HL-60 (cell line): ENCODE results near the gene C2orf92.

ENCODE experiments used
- DNase-seq, 2 experiments: peaks; one replicate each; pipeline ENCODE4 v3.0.0-alpha.2; 2010 to 2020; ENCODE audit warnings: low read depth in 1 of 2, low spot score in 1 of 2
- H3K27ac ChIP-seq: fragments of 250-450 bp; sonication (Bioruptor Pico); replicated peaks from 2 replicates; pipeline ENCODE4 v1.5.1; 2020; ENCODE audit warnings: mild to moderate bottlenecking, moderate library complexity
- H3K27me3 ChIP-seq: fragments of 250-450 bp; sonication (Bioruptor Pico); 2 replicates; pipeline ENCODE4 v1.5.1; 2021; ENCODE audit warnings: mild to moderate bottlenecking, moderate library complexity; ENCODE audit not compliant: insufficient read depth, poor library complexity, severe bottlenecking
- H3K4me3 ChIP-seq: replicated peaks from 2 replicates; pipeline ENCODE4 v1.5.1; 2011; ENCODE audit warnings: mild to moderate bottlenecking, control low read depth, low read length; ENCODE audit not compliant: insufficient read depth
- GABPA ChIP-seq: IDR thresholded peaks from 2 replicates; pipeline ENCODE4 v1.6.1; 2012; ENCODE audit warnings: low read depth
- POLR2AphosphoS5 ChIP-seq: IDR thresholded peaks from 2 replicates; pipeline ENCODE4 v1.6.1; 2012; ENCODE audit warnings: low read depth
- SPI1 ChIP-seq: IDR thresholded peaks from 2 replicates; pipeline ENCODE4 v1.6.1; 2012; ENCODE audit warnings: low read depth, mild to moderate bottlenecking, borderline replicate concordance
- TF ChIP-seq, protein P1 (sequence below): IDR thresholded peaks from 2 replicates; pipeline ENCODE4 v1.6.1; 2012; ENCODE audit warnings: low read depth; ENCODE audit not compliant: insufficient replicate concordance
- TF ChIP-seq, protein P2 (sequence below): IDR thresholded peaks from one replicate; pipeline ENCODE4 v1.5.1; 2011; ENCODE audit warnings: low read length, control low read depth, inconsistent platforms; ENCODE audit not compliant: insufficient read depth

The C2orf92 gene

DNA sequence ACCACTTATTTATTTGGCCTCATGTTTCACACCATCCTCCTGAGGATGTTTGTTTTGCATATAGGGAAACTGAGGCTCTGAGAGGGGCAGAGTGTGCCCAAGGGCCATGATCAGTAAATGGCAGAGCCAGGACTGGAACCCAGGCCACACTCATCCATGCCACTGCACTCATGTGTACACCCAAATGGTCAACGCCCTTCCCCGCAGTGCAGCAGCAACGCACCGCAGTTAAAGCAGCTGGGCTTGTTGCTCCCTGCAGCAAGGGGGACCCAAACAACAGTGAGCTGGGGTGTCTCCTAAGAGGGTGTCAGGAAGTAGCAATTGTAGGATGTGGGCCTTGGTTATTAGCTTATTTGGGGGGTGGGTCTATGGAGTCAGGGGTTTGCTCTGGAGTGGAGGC lies 80.5 kb downstream of the C2orf92 start:
- no peak overlapping the region for H3K27ac ChIP-seq
- H3K27me3 ChIP-seq = no peaks in the 10 kb centered on the region
- DNase-seq = no peak
- H3K4me3 ChIP-seq = no peak overlapping the region
- TF ChIP-seq, protein P1, sequence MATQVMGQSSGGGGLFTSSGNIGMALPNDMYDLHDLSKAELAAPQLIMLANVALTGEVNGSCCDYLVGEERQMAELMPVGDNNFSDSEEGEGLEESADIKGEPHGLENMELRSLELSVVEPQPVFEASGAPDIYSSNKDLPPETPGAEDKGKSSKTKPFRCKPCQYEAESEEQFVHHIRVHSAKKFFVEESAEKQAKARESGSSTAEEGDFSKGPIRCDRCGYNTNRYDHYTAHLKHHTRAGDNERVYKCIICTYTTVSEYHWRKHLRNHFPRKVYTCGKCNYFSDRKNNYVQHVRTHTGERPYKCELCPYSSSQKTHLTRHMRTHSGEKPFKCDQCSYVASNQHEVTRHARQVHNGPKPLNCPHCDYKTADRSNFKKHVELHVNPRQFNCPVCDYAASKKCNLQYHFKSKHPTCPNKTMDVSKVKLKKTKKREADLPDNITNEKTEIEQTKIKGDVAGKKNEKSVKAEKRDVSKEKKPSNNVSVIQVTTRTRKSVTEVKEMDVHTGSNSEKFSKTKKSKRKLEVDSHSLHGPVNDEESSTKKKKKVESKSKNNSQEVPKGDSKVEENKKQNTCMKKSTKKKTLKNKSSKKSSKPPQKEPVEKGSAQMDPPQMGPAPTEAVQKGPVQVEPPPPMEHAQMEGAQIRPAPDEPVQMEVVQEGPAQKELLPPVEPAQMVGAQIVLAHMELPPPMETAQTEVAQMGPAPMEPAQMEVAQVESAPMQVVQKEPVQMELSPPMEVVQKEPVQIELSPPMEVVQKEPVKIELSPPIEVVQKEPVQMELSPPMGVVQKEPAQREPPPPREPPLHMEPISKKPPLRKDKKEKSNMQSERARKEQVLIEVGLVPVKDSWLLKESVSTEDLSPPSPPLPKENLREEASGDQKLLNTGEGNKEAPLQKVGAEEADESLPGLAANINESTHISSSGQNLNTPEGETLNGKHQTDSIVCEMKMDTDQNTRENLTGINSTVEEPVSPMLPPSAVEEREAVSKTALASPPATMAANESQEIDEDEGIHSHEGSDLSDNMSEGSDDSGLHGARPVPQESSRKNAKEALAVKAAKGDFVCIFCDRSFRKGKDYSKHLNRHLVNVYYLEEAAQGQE = no peak
- TF ChIP-seq SPI1 (no peak), POLR2AphosphoS5 (no peak), GABPA (no peak)
- TF ChIP-seq, protein P2, sequence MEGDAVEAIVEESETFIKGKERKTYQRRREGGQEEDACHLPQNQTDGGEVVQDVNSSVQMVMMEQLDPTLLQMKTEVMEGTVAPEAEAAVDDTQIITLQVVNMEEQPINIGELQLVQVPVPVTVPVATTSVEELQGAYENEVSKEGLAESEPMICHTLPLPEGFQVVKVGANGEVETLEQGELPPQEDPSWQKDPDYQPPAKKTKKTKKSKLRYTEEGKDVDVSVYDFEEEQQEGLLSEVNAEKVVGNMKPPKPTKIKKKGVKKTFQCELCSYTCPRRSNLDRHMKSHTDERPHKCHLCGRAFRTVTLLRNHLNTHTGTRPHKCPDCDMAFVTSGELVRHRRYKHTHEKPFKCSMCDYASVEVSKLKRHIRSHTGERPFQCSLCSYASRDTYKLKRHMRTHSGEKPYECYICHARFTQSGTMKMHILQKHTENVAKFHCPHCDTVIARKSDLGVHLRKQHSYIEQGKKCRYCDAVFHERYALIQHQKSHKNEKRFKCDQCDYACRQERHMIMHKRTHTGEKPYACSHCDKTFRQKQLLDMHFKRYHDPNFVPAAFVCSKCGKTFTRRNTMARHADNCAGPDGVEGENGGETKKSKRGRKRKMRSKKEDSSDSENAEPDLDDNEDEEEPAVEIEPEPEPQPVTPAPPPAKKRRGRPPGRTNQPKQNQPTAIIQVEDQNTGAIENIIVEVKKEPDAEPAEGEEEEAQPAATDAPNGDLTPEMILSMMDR = no peak

DNA sequence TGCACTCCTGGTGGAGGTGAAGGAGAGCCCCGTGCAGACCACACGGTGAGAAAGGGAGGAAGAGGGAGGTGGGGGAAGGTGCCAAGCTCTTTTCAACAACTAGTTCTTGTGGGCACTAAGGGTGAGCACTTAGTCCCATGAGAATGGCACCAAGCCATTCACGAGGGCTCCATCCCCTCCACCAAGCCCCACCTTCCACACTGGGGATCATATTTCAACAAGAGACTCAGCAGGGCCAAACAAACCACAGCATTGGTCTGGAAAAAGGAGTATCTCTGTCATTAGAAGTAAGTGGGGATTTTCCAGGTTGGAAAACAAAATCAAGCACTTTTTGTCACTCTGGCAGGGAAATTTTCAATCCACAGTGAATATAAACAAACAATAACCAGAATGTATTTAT lies 82.2 kb downstream of the C2orf92 start:
- no peaks in the 10 kb centered on the region for H3K27me3 ChIP-seq
- TF ChIP-seq GABPA = no peak
- TF ChIP-seq, protein P1 = no peak
- TF ChIP-seq, protein P2 = no peak
- no peak for TF ChIP-seq SPI1
- no peak for TF ChIP-seq POLR2AphosphoS5
- H3K27ac ChIP-seq = no peak overlapping the region
- no peak overlapping the region for H3K4me3 ChIP-seq
- no peak for DNase-seq
